Measurements from ENCODE around the gene ENO1. TPM values are rescaled to one million over a fixed set of nuclear protein-coding genes. Genes with fewer than 3 reads are reported as not detected.

ENO1 gene
- total and polyA plus RNA-seq, 2 experiments from 2014 or later: 910 to 1,831 TPM

DNA sequence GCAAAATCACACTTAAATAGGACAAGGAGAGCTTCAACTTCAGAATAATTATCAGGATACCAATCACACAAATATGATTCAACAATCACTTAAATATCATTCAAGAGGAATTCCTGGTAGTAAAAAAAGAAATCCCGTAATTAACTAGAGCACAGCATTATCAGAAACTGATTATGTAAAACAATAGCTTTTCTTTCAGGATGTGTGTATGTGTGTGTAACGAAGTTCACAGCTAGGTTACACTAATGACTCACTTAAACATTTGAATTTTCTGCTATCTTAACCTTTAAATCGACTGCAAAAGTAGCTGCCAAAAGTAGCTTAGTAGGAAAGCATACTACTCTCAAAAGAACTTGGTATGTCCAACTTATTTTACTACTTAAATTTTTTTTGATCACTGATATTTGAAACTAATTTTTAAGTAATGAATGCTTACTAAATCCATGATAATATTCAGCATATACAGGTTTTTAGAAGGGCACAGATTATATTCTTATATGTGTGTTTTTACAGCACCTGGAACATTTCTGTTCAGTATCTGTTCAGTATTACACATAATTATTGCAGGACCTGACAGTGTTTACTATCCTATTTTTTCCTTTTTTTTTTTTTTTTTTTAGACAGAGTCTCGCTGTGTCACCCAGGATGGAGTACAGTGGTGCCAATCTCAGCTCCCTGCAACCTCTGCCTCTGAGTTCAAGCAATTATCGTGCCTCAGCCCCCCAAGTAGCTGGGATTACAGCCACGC lies 65.3 kb downstream of the ENO1 start (continued):
- no peak for TF ChIP-seq STAT1 (IDR thresholded peaks at IDR 0.05; ENCODE audit: unreplicated experiment)
- no peak for TF ChIP-seq EZH2phosphoT487 (IDR thresholded peaks at IDR 0.05; ENCODE audit: unreplicated experiment)
- TF ChIP-seq, protein P1, sequence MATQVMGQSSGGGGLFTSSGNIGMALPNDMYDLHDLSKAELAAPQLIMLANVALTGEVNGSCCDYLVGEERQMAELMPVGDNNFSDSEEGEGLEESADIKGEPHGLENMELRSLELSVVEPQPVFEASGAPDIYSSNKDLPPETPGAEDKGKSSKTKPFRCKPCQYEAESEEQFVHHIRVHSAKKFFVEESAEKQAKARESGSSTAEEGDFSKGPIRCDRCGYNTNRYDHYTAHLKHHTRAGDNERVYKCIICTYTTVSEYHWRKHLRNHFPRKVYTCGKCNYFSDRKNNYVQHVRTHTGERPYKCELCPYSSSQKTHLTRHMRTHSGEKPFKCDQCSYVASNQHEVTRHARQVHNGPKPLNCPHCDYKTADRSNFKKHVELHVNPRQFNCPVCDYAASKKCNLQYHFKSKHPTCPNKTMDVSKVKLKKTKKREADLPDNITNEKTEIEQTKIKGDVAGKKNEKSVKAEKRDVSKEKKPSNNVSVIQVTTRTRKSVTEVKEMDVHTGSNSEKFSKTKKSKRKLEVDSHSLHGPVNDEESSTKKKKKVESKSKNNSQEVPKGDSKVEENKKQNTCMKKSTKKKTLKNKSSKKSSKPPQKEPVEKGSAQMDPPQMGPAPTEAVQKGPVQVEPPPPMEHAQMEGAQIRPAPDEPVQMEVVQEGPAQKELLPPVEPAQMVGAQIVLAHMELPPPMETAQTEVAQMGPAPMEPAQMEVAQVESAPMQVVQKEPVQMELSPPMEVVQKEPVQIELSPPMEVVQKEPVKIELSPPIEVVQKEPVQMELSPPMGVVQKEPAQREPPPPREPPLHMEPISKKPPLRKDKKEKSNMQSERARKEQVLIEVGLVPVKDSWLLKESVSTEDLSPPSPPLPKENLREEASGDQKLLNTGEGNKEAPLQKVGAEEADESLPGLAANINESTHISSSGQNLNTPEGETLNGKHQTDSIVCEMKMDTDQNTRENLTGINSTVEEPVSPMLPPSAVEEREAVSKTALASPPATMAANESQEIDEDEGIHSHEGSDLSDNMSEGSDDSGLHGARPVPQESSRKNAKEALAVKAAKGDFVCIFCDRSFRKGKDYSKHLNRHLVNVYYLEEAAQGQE (IDR thresholded peaks at IDR 0.05; ENCODE audit: unreplicated experiment): no peak

DNA sequence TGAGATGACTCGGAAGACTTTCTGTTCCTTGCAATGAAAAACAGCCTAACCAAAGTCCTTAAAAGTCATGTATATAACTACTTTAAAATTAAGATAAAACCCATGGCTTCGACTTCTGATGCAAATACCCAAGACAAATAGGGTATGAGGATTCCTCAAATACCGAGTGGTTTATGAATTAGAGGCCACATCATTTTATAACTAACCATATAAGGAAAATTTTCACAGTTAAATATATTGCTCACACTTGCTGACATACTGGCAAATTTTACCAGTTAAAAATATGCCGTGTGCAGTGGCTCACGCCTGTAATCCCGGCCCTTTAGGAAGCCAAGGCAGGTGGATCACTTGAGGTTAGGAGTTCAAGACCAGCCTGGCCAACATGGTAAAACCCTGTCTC lies 66.4 kb downstream of the ENO1 start:
- Histone ChIP-seq H3F3A (replicated peaks; ENCODE audit: low read depth) (no peaks in the 10 kb centered on the region), H3K79me2 (replicated peaks; ENCODE audit: insufficient read depth) (peaks cover 99% of the 10 kb centered on the region), H3K9me2 (ENCODE audit: insufficient read depth) (no peaks in the 10 kb centered on the region), H4K20me1 (replicated peaks; ENCODE audit: insufficient read depth) (peaks cover 17% of the 10 kb centered on the region), H3K4me2 (no peak overlapping the region), H3K27ac (ENCODE audit: low read depth) (0 out of 2 replicates have a peak overlapping the region, but pooled peaks have one; percentile 11), H3K36me3 (ENCODE audit: insufficient read depth) (no peaks in the 10 kb centered on the region), H2AFZ (no peak overlapping the region), H3K4me3 (no peak overlapping the region), H3K4me1 (ENCODE audit: insufficient read depth) (peaks cover 19% of the 10 kb centered on the region), H3K27me3 (ENCODE audit: insufficient read depth) (no peaks in the 10 kb centered on the region)
- no peaks in the 10 kb centered on the region; the same call in 2 of the 3 replicates for H3K36me3 Mint-ChIP-seq (ENCODE audit: low read depth)
- H3K27me3 Mint-ChIP-seq (ENCODE audit: insufficient read depth, low read depth, poor library complexity): peaks cover 3% of the 10 kb centered on the region
- H3K4me1 Mint-ChIP-seq: peaks cover 37% of the 10 kb centered on the region
- ATAC-seq (no peak), DNase-seq (ENCODE audit: low spot score) (no peak)
- H3K9me3 Mint-ChIP-seq: no peaks in the 10 kb centered on the region
- no peak overlapping the region for H3K4me3 Mint-ChIP-seq
- H3K27ac Mint-ChIP-seq: no peak overlapping the region
- TF ChIP-seq, protein P1 (IDR thresholded peaks at IDR 0.05; ENCODE audit: unreplicated experiment): no peak
- TF ChIP-seq ZNF114 (CRISPR knock-in tag; IDR thresholded peaks at IDR 0.05) (no peak), POLR2AphosphoS5 (IDR thresholded peaks at IDR 0.05; ENCODE audit: low read depth) (no peak)
- TF ChIP-seq, protein P2, sequence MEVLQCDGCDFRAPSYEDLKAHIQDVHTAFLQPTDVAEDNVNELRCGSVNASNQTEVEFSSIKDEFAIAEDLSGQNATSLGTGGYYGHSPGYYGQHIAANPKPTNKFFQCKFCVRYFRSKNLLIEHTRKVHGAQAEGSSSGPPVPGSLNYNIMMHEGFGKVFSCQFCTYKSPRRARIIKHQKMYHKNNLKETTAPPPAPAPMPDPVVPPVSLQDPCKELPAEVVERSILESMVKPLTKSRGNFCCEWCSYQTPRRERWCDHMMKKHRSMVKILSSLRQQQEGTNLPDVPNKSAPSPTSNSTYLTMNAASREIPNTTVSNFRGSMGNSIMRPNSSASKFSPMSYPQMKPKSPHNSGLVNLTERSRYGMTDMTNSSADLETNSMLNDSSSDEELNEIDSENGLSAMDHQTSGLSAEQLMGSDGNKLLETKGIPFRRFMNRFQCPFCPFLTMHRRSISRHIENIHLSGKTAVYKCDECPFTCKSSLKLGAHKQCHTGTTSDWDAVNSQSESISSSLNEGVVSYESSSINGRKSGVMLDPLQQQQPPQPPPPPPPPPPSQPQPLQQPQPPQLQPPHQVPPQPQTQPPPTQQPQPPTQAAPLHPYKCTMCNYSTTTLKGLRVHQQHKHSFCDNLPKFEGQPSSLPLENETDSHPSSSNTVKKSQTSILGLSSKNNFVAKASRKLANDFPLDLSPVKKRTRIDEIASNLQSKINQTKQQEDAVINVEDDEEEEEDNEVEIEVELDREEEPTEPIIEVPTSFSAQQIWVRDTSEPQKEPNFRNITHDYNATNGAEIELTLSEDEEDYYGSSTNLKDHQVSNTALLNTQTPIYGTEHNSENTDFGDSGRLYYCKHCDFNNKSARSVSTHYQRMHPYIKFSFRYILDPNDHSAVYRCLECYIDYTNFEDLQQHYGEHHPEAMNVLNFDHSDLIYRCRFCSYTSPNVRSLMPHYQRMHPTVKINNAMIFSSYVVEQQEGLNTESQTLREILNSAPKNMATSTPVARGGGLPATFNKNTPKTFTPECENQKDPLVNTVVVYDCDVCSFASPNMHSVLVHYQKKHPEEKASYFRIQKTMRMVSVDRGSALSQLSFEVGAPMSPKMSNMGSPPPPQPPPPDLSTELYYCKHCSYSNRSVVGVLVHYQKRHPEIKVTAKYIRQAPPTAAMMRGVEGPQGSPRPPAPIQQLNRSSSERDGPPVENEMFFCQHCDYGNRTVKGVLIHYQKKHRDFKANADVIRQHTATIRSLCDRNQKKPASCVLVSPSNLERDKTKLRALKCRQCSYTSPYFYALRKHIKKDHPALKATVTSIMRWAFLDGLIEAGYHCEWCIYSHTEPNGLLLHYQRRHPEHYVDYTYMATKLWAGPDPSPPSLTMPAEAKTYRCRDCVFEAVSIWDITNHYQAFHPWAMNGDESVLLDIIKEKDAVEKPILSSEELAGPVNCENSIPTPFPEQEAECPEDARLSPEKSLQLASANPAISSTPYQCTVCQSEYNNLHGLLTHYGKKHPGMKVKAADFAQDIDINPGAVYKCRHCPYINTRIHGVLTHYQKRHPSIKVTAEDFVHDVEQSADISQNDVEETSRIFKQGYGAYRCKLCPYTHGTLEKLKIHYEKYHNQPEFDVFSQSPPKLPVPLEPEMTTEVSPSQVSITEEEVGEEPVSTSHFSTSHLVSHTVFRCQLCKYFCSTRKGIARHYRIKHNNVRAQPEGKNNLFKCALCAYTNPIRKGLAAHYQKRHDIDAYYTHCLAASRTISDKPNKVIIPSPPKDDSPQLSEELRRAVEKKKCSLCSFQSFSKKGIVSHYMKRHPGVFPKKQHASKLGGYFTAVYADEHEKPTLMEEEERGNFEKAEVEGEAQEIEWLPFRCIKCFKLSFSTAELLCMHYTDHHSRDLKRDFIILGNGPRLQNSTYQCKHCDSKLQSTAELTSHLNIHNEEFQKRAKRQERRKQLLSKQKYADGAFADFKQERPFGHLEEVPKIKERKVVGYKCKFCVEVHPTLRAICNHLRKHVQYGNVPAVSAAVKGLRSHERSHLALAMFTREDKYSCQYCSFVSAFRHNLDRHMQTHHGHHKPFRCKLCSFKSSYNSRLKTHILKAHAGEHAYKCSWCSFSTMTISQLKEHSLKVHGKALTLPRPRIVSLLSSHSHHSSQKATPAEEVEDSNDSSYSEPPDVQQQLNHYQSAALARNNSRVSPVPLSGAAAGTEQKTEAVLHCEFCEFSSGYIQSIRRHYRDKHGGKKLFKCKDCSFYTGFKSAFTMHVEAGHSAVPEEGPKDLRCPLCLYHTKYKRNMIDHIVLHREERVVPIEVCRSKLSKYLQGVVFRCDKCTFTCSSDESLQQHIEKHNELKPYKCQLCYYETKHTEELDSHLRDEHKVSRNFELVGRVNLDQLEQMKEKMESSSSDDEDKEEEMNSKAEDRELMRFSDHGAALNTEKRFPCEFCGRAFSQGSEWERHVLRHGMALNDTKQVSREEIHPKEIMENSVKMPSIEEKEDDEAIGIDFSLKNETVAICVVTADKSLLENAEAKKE (CRISPR knock-in tag; IDR thresholded peaks at IDR 0.05): no peak
- TF ChIP-seq, protein P3, sequence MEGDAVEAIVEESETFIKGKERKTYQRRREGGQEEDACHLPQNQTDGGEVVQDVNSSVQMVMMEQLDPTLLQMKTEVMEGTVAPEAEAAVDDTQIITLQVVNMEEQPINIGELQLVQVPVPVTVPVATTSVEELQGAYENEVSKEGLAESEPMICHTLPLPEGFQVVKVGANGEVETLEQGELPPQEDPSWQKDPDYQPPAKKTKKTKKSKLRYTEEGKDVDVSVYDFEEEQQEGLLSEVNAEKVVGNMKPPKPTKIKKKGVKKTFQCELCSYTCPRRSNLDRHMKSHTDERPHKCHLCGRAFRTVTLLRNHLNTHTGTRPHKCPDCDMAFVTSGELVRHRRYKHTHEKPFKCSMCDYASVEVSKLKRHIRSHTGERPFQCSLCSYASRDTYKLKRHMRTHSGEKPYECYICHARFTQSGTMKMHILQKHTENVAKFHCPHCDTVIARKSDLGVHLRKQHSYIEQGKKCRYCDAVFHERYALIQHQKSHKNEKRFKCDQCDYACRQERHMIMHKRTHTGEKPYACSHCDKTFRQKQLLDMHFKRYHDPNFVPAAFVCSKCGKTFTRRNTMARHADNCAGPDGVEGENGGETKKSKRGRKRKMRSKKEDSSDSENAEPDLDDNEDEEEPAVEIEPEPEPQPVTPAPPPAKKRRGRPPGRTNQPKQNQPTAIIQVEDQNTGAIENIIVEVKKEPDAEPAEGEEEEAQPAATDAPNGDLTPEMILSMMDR (conservative IDR thresholded peaks at IDR 0.05; ENCODE audit: low read depth in 2 of 2): no peak
